NCI-H510A (cell line): Measurements from ENCODE around the gene CLDN10.
"Not testable (repeated sequence)": the region's sequence is repeated elsewhere in the genome, so short reads cannot be mapped to it uniquely, and the experiment has no call there.

Source experiments
- DNase-seq: peaks from one replicate; lab custom pipeline; 2025; lab: John Stamatoyannopoulos, UW

Gene CLDN10

GRCh38 chr13:95541308-95541707 is 11.2 kb upstream of the CLDN10 start:
- DNase-seq, result no peak

- DNase-seq, result no peak
These were observed 10.5 kb upstream of the CLDN10 start for GRCh38 chr13:95541911-95542474.

- no peak for DNase-seq
These were observed 8.2 kb upstream of the CLDN10 start for GRCh38 chr13:95544293-95544692.

- no peak for DNase-seq
These were observed 5.6 kb upstream of the CLDN10 start for GRCh38 chr13:95546919-95547318.

GRCh38 chr13:95547531-95548167 is 4.9 kb upstream of the CLDN10 start:
- DNase-seq, result no peak

GRCh38 chr13:95552208-95552538 is 347 bp upstream of the CLDN10 start:
- peak; percentile 5 for DNase-seq

GRCh38 chr13:95553581-95554385 is 1.3 kb downstream of the CLDN10 start:
- DNase-seq, result no peak

- no peak for DNase-seq
These were observed 4.5 kb downstream of the CLDN10 start for GRCh38 chr13:95557013-95557412.

GRCh38 chr13:95559100-95559499 is 6.6 kb downstream of the CLDN10 start:
- DNase-seq, result no peak

GRCh38 chr13:95560387-95560786 is 7.9 kb downstream of the CLDN10 start:
- DNase-seq, result no peak

GRCh38 chr13:95564091-95564490 is 11.6 kb downstream of the CLDN10 start:
- no peak for DNase-seq

- no peak for DNase-seq
These were observed 12.3 kb downstream of the CLDN10 start for GRCh38 chr13:95564733-95565291.

GRCh38 chr13:95565758-95566157 is 13.2 kb downstream of the CLDN10 start:
- not testable (repeated sequence) for DNase-seq

GRCh38 chr13:95568131-95568530 is 15.6 kb downstream of the CLDN10 start:
- DNase-seq, result no peak

- no peak for DNase-seq
These were observed 17.5 kb downstream of the CLDN10 start for GRCh38 chr13:95570016-95570415.

GRCh38 chr13:95571941-95572340 is 19.4 kb downstream of the CLDN10 start:
- DNase-seq, result no peak

GRCh38 chr13:95573221-95573620 is 20.7 kb downstream of the CLDN10 start:
- DNase-seq, result no peak

- no peak for DNase-seq
These were observed 26.8 kb downstream of the CLDN10 start for GRCh38 chr13:95579303-95579702.

GRCh38 chr13:95585867-95586266 is 33.3 kb downstream of the CLDN10 start:
- no peak for DNase-seq

- no peak for DNase-seq
These were observed 35.6 kb downstream of the CLDN10 start for GRCh38 chr13:95588134-95588533.

- no peak for DNase-seq
These were observed 36.2 kb downstream of the CLDN10 start for GRCh38 chr13:95588721-95589120.

GRCh38 chr13:95593462-95593861 is 40.9 kb downstream of the CLDN10 start:
- DNase-seq, result no peak

- no peak for DNase-seq
These were observed 44.2 kb downstream of the CLDN10 start for GRCh38 chr13:95596701-95597100.
